Mesothelial cell of epicardium (in vitro differentiated cells): Measurements from ENCODE around the gene VIPR2. TPM values are rescaled to one million over a fixed set of nuclear protein-coding genes. Genes with fewer than 3 reads are reported as not detected.

Experiments used
- DNase-seq, 2 experiments: peaks; one replicate each; pipeline ENCODE4 v3.0.0; 2021; ENCODE audit warnings: low spot score in 2 of 2; ENCODE audit not compliant: unreplicated experiment in 2 of 2
- H3K27ac Mint-ChIP-seq: 2 replicates; pipeline ENCODE4 v1.8.0; 2021; ENCODE audit warnings: mixed read lengths
- H3K27me3 Mint-ChIP-seq: 2 replicates; pipeline ENCODE4 v1.8.0; 2021; ENCODE audit warnings: low read depth, mixed read lengths
- H3K36me3 Mint-ChIP-seq: 2 replicates; pipeline ENCODE4 v1.8.0; 2021; ENCODE audit warnings: mixed read lengths
- H3K4me1 Mint-ChIP-seq: 2 replicates; pipeline ENCODE4 v1.8.0; 2021; ENCODE audit warnings: mixed read lengths
- H3K4me3 Mint-ChIP-seq: 2 replicates; pipeline ENCODE4 v1.8.0; 2021; ENCODE audit warnings: mild to moderate bottlenecking, moderate library complexity, mixed read lengths
- H3K9me3 Mint-ChIP-seq: 2 replicates; pipeline ENCODE4 v1.8.0; 2021; ENCODE audit warnings: mixed read lengths
- CTCF ChIP-seq: fragments of 200-600 bp; sonication (generic); IDR thresholded peaks from one replicate; pipeline ENCODE4 v1.5.0; 2021; ENCODE audit warnings: antibody characterized with exemption; ENCODE audit not compliant: unreplicated experiment
- total RNA-seq: library from RNA; stranded (reverse); gene quantifications from 3 replicates; pipeline ENCODE4 v1.2.1, GENCODE V29; 2021

The VIPR2 gene
- total RNA-seq, 1 donor from 2014 or later, result 0.04 TPM

DNA sequence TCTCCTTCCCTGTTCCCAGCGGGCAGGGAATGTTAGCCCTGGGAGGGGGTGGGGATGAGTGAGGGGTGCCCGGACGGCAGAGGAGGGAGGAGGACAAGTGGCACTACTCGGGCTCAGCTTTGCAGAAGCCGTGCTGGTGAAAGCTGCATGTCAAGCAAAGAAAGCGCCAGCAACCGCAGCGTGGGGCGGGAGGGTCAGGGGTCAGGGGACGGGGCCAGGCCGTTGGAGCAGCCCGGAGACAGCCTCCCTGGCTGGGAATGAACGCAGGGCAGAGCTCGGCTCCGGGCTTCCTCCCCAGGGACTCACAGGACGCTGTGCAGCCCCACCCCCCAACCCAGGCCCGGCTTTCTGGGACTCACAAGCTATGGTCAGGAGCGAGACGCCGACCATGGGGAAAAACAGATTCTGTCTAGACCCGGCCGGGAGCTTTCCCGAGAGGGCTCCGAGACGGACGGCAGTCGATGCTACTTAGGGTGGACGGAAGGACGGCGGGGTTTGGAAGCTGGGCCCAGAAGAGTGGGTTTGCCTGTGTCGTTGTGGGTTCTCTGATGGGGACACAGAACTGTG is 113.4 kb downstream of the VIPR2 start:
- DNase-seq, result no peak
- Mint-ChIP-seq H3K36me3 (no peaks in the 10 kb centered on the region), H3K9me3 (no peaks in the 10 kb centered on the region), H3K4me3 (peak overlapping the region; percentile 70), H3K27ac (peak overlapping the region; percentile 6), H3K4me1 (peaks cover 41% of the 10 kb centered on the region), H3K27me3 (peaks cover 7% of the 10 kb centered on the region)
- no peak for TF ChIP-seq CTCF

GRCh38 chr7:159030490-159031134 is 114.1 kb downstream of the VIPR2 start:
- peak; percentile 44 for TF ChIP-seq CTCF
- Mint-ChIP-seq H3K27ac (peak overlapping the region; percentile 6), H3K4me1 (peaks cover 44% of the 10 kb centered on the region), H3K27me3 (peaks cover 7% of the 10 kb centered on the region), H3K9me3 (no peaks in the 10 kb centered on the region), H3K36me3 (no peaks in the 10 kb centered on the region), H3K4me3 (peak overlapping the region; percentile 70)
- DNase-seq, result peak in 1 of 2 experiments; percentile 76

DNA sequence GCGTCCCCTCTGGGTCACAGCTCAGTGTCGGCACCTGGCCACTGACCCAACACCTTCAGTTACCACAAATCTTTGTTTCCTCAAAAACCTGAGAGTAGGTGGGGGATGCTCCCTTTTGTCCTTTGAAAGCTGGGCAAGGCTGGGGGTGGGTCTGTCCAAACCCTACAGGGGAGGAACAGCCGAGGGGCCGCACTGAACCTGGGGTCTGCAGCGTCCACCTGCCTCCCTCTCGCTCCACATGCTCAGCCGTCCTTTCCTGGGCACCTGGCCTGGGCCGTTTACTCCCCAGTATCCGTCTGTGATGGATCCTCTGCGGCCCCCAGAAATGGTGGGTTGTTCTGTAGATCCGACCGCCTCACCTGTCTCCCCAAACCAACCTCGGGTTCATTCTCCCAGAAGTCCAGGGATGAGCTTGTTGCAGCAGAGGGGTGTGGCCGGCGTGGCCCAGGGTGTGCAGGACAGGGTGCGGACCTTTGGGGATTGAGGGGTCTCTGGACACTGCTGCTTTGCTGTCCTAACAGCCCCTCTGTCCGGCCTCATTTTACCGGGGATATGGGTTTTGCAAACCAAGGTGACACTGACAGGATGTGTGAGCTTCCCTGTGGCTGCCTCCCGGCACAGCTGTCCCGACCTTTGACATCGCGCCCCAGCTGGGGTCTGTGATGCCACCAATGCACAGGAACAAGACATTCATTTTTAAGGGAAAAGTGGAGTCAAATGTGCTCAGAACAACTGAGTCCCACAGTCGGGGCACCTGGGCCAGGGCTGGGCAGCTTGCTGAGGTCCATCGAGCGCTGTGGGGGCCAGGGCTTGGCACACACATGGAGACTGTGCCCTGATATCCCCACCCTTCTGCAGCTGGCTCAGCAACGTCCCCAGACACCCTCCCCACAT is 115.9 kb downstream of the VIPR2 start:
- Mint-ChIP-seq H3K27me3 (peaks cover 7% of the 10 kb centered on the region), H3K9me3 (no peaks in the 10 kb centered on the region), H3K4me1 (peaks cover 41% of the 10 kb centered on the region), H3K4me3 (no peak overlapping the region), H3K36me3 (no peaks in the 10 kb centered on the region), H3K27ac (no peak overlapping the region)
- TF ChIP-seq CTCF, result no peak
- no peak for DNase-seq

- Mint-ChIP-seq H3K27ac (peak overlapping the region; percentile 76), H3K9me3 (no peaks in the 10 kb centered on the region), H3K4me3 (peak overlapping the region; percentile 26), H3K36me3 (no peaks in the 10 kb centered on the region), H3K4me1 (peaks cover 41% of the 10 kb centered on the region), H3K27me3 (peaks cover 7% of the 10 kb centered on the region)
- no peak for TF ChIP-seq CTCF
- DNase-seq, result no peak
Observed at GRCh38 chr7:159027789-159028507, 116.7 kb downstream of the VIPR2 start.

DNA sequence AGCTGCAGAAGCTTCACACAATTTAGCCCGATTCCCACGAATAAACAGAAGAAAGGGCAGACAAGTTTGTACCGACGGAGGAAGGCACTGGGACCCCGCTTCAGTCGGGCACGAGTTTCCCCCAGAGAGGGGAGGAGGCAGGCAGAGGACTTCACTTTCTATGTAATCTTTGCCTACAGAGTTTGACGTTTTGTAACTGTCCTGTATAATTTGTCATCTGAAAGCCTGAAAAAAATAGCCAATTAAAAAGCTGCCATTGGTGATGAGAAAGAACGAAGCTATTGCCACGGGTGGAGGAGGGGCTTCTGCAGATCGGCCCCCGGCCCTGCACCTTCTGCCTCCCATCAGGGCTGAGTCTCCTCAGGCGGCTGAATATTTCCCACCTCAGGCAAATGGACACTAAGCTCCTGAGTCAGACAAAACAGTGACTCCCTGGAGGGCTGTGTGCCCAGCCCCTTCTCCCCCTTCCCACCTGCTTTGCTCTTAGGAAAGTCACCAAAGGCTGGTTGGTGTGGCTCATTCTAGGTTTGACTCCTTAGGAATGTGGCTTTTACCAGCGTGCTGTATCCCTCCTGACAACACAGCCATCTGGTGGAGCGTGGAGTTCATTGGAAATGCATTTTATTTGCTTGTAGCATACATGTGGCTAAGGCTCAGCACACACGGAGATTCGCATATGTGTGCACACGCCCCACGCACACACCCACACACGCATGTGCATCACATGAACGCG is 117.4 kb downstream of the VIPR2 start:
- H3K4me1 Mint-ChIP-seq, result peaks cover 47% of the 10 kb centered on the region
- no peaks in the 10 kb centered on the region for H3K36me3 Mint-ChIP-seq
- H3K27ac Mint-ChIP-seq, result peak overlapping the region; percentile 55
- no peak for TF ChIP-seq CTCF
- H3K4me3 Mint-ChIP-seq, result no peak overlapping the region
- H3K9me3 Mint-ChIP-seq, result no peaks in the 10 kb centered on the region
- no peak for DNase-seq
- peaks cover 7% of the 10 kb centered on the region for H3K27me3 Mint-ChIP-seq
